ENCODE measurements around the gene GLP2R.

DNA sequence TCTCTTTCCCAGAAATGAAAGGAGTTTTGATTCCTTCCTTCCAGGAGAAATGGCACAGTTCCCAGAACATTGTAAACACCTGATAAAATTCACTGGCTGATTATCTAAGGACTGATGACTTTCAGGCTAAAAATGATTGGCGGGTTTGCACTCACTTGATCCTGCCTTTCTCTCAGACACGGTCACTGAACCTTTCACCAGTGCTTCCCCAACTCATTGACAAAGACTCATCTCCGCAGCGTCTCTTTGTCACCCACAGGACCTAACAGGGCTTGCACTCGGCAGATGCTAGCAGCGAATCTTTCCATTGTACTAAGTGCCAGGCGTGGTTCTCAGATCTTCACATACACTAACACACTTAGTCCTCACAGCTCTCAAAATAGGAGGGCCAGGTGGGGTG is 27.0 kb upstream of the GLP2R start:
- TF ChIP-seq BHLHE40 (IDR thresholded peaks at IDR 0.05; ENCODE audit: borderline replicate concordance): no peak
- TF ChIP-seq ZNF384 (IDR thresholded peaks at IDR 0.05): no peak
- no peak for TF ChIP-seq SP1 (IDR thresholded peaks at IDR 0.05)
- TF ChIP-seq FOXA1 (IDR thresholded peaks at IDR 0.05): no peak
- TF ChIP-seq NFRKB (IDR thresholded peaks at IDR 0.05): no peak
- no peak for TF ChIP-seq HDGF (IDR thresholded peaks at IDR 0.05; ENCODE audit: borderline replicate concordance)
- TF ChIP-seq ELF4 (IDR thresholded peaks at IDR 0.05): no peak
